H9 (cell line): Measurements from ENCODE around the gene PLS1. TPM values are rescaled to one million over a fixed set of nuclear protein-coding genes. Genes with fewer than 3 reads are reported as not detected.

ENCODE experiments used
- DNase-seq: peaks from one replicate; pipeline ENCODE4 v3.0.0-alpha.2; 2017
- H2AFZ ChIP-seq: one replicate; pipeline ENCODE4 v1.6.1; 2013; ENCODE audit warnings: mild to moderate bottlenecking, low read length, control low read depth, moderate library complexity
- H2AK5ac ChIP-seq: 2 replicates; pipeline ENCODE4 v1.6.1; 2013; ENCODE audit warnings: low read length, control low read depth, mixed read lengths; ENCODE audit not compliant: insufficient read length
- H2BK120ac ChIP-seq: one replicate; pipeline ENCODE4 v1.6.1; 2013; ENCODE audit warnings: low read depth, mild to moderate bottlenecking, low read length, control low read depth, inconsistent platforms; ENCODE audit not compliant: poor library complexity, severe bottlenecking
- H2BK12ac ChIP-seq: 2 replicates; pipeline ENCODE4 v1.6.1; 2013; ENCODE audit warnings: low read length, control low read depth, mixed read lengths, low read depth; ENCODE audit not compliant: insufficient read length
- H2BK15ac ChIP-seq: 2 replicates; pipeline ENCODE4 v1.6.1; 2013; ENCODE audit warnings: low read depth, low read length, control low read depth
- H2BK20ac ChIP-seq: one replicate; pipeline ENCODE4 v1.6.1; 2013; ENCODE audit warnings: low read depth, mild to moderate bottlenecking, low read length, control low read depth, inconsistent platforms; ENCODE audit not compliant: poor library complexity, severe bottlenecking
- H2BK5ac ChIP-seq: 2 replicates; pipeline ENCODE4 v1.6.1; 2013; ENCODE audit warnings: low read length, control low read depth, mixed read lengths; ENCODE audit not compliant: insufficient read length
- H3K14ac ChIP-seq: 2 replicates; pipeline ENCODE4 v1.6.1; 2013; ENCODE audit warnings: low read length, control low read depth; ENCODE audit not compliant: insufficient read depth
- H3K18ac ChIP-seq: 2 replicates; pipeline ENCODE4 v1.6.1; 2013; ENCODE audit warnings: low read depth, mild to moderate bottlenecking, mixed read lengths, low read length, control low read depth; ENCODE audit not compliant: insufficient read length
- H3K23ac ChIP-seq: 2 replicates; pipeline ENCODE4 v1.6.1; 2013; ENCODE audit warnings: low read length, control low read depth, mixed read lengths, low read depth; ENCODE audit not compliant: insufficient read length
- H3K23me2 ChIP-seq: 2 replicates; pipeline ENCODE4 v1.6.1; 2013; ENCODE audit warnings: low read depth, mild to moderate bottlenecking, mixed read lengths, low read length, control low read depth; ENCODE audit not compliant: insufficient read length, poor library complexity, severe bottlenecking
- H3K27ac ChIP-seq: 2 replicates; pipeline ENCODE4 v1.5.1; 2013; ENCODE audit warnings: low read length, control low read depth, mixed read lengths, low read depth; ENCODE audit not compliant: insufficient read length
- H3K27me3 ChIP-seq: 2 replicates; pipeline ENCODE4 v1.6.1; 2013; ENCODE audit warnings: low read length, control low read depth, inconsistent platforms; ENCODE audit not compliant: insufficient read depth
- H3K4ac ChIP-seq: 2 replicates; pipeline ENCODE4 v1.6.1; 2013; ENCODE audit warnings: low read depth, mild to moderate bottlenecking, control low read depth, inconsistent platforms, low read length, moderate library complexity
- H3K4me1 ChIP-seq: 2 replicates; pipeline ENCODE4 v1.6.1; 2013; ENCODE audit warnings: low read length, control low read depth, inconsistent platforms; ENCODE audit not compliant: insufficient read depth
- H3K4me2 ChIP-seq: 2 replicates; pipeline ENCODE4 v1.6.1; 2013; ENCODE audit warnings: low read length, control low read depth, mixed read lengths; ENCODE audit not compliant: insufficient read length, insufficient read depth
- H3K56ac ChIP-seq: 2 replicates; pipeline ENCODE4 v1.6.1; 2013; ENCODE audit warnings: low read depth, mild to moderate bottlenecking, mixed read lengths, low read length, control low read depth; ENCODE audit not compliant: insufficient read length
- H3K79me1 ChIP-seq: 2 replicates; pipeline ENCODE4 v1.6.1; 2013; ENCODE audit warnings: low read depth, mild to moderate bottlenecking, moderate library complexity, low read length, control low read depth, inconsistent platforms; ENCODE audit not compliant: insufficient read depth, poor library complexity, severe bottlenecking
- H3K79me2 ChIP-seq: 2 replicates; pipeline ENCODE4 v1.6.1; 2013; ENCODE audit warnings: low read length, control low read depth, inconsistent platforms; ENCODE audit not compliant: insufficient read depth
- H3K9ac ChIP-seq: 2 replicates; pipeline ENCODE4 v1.6.1; 2013; ENCODE audit warnings: low read length, control low read depth, mixed read lengths; ENCODE audit not compliant: insufficient read length; ENCODE audit errors: extremely low read depth
- H3K9me3 ChIP-seq: one replicate; pipeline ENCODE4 v1.6.1; 2013; ENCODE audit warnings: low read depth, low read length, inconsistent platforms; ENCODE audit not compliant: control insufficient read depth
- H3T11ph ChIP-seq: one replicate; pipeline ENCODE4 v1.6.1; 2013; ENCODE audit warnings: mild to moderate bottlenecking, low read length, control low read depth, inconsistent platforms
- H4K20me1 ChIP-seq: one replicate; pipeline ENCODE4 v1.6.1; 2013; ENCODE audit not compliant: control insufficient read depth, insufficient read length, insufficient read depth
- H4K5ac ChIP-seq: 2 replicates; pipeline ENCODE4 v1.6.1; 2013; ENCODE audit warnings: low read depth, mild to moderate bottlenecking, mixed read lengths, low read length, control low read depth; ENCODE audit not compliant: insufficient read length
- H4K8ac ChIP-seq: replicated peaks from 2 replicates; pipeline ENCODE4 v1.6.1; 2013; ENCODE audit warnings: low read length, control low read depth, mixed read lengths, low read depth; ENCODE audit not compliant: insufficient read length
- H4K91ac ChIP-seq: 2 replicates; pipeline ENCODE4 v1.6.1; 2013; ENCODE audit warnings: low read depth, mild to moderate bottlenecking, moderate library complexity, mixed read lengths, low read length, control low read depth; ENCODE audit not compliant: insufficient read length
- H3K27ac Mint-ChIP-seq, 3 experiments: 2 replicates in 2 of 3; 3 replicates in 1 of 3; pipeline ENCODE4 v1.8.0; 2020 to 2021; ENCODE audit warnings: mixed read lengths in 3 of 3, mild to moderate bottlenecking in 1 of 3, moderate library complexity in 1 of 3
- H3K27me3 Mint-ChIP-seq: 2 replicates; pipeline ENCODE4 v1.8.0; 2021; ENCODE audit warnings: low read depth, mild to moderate bottlenecking, moderate library complexity, mixed read lengths
- H3K36me3 Mint-ChIP-seq, 3 experiments: 2 replicates in 2 of 3; 3 replicates in 1 of 3; pipeline ENCODE4 v1.8.0; 2020 to 2021; ENCODE audit warnings: low read depth in 3 of 3, mixed read lengths in 3 of 3; ENCODE audit not compliant: insufficient read depth in 1 of 3
- H3K4me1 Mint-ChIP-seq, 2 experiments: 2 replicates each; pipeline ENCODE4 v1.8.0; 2020; ENCODE audit warnings: mixed read lengths in 2 of 2
- H3K4me3 Mint-ChIP-seq, 2 experiments: 2 replicates in 1 of 2; 3 replicates in 1 of 2; pipeline ENCODE4 v1.8.0; 2020 to 2021; ENCODE audit warnings: mild to moderate bottlenecking in 2 of 2, mixed read lengths in 2 of 2, moderate library complexity in 1 of 2
- H3K9me3 Mint-ChIP-seq, 2 experiments: 2 replicates in 1 of 2; 3 replicates in 1 of 2; pipeline ENCODE4 v1.8.0; 2020; ENCODE audit warnings: mild to moderate bottlenecking in 2 of 2, mixed read lengths in 2 of 2, moderate library complexity in 1 of 2
- WGBS: extraction: QIAGEN DNeasy Blood & Tissue Kit; methylation state at CpG from one replicate; pipeline ENCODE4 v1.1.7; 2013; ENCODE audit warnings: missing lambda C conversion rate, low lambda C conversion rate, mixed read lengths; ENCODE audit not compliant: insufficient read length; ENCODE audit errors: extremely low coverage; 5-methylcytosine and 5-hydroxymethylcytosine counted together
- total RNA-seq: library from RNA; stranded (reverse); gene quantifications from 2 replicates; pipeline ENCODE4 v1.2.1, GENCODE V29; 2021
- TF ChIP-seq, protein P1 (sequence below): fragments of 200-600 bp; sonication (generic); conservative IDR thresholded peaks from 3 replicates; pipeline ENCODE4 v1.8.0; 2021; ENCODE audit warnings: antibody characterized with exemption, mild to moderate bottlenecking

PLS1 gene
- total RNA-seq, 1 experiment from 2014 or later = 20.4 TPM

DNA sequence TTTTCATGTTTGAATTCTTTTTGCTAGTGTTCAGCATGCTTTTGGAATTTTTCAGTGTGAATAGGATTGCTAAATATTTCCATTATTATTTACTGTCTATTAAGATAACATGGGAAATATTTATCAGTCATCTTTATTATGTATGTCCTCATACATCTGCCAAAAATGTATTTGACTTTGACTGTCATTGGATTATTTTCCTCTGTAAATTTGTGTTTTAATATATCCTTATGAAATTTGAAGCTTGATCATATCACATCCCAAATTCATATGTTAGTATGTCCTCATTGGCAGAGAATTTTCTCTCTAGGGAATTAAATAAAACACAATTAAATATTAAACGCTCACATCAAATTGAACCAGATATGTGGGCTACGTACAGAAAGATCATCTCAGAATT, 95.3 kb downstream of the PLS1 start:
- H3K27me3 Mint-ChIP-seq = no peaks in the 10 kb centered on the region
- no peak overlapping the region for H3K4me3 Mint-ChIP-seq
- H3K23ac ChIP-seq = no peak overlapping the region
- H3K18ac ChIP-seq = no peak overlapping the region
- H2AK5ac ChIP-seq = no peak overlapping the region
- H3K27ac Mint-ChIP-seq = no peak overlapping the region
- H2BK5ac ChIP-seq = no peak overlapping the region
- H3K9me3 ChIP-seq = no peaks in the 10 kb centered on the region
- no peaks in the 10 kb centered on the region for H3K79me2 ChIP-seq
- H3K4ac ChIP-seq = no peak overlapping the region
- H3K36me3 Mint-ChIP-seq = peaks cover 0 to 5% (median 0%) of the 10 kb centered on the region in 3 experiments; a peak in 3 of 7 replicates
- no peaks in the 10 kb centered on the region for H3K9me3 Mint-ChIP-seq
- WGBS = no CpG with 5 or more reads among the region's 2 CpGs
- no peaks in the 10 kb centered on the region for H3K4me1 Mint-ChIP-seq
- no peaks in the 10 kb centered on the region for H3K27me3 ChIP-seq
- H3K4me1 ChIP-seq = no peaks in the 10 kb centered on the region
- H3K9ac ChIP-seq = no peak overlapping the region
- H2BK15ac ChIP-seq = no peak overlapping the region
- H3K79me1 ChIP-seq = no peaks in the 10 kb centered on the region
- H4K20me1 ChIP-seq = no peaks in the 10 kb centered on the region
- no peak overlapping the region for H2BK120ac ChIP-seq
- no peak overlapping the region for H3K56ac ChIP-seq
- no peak overlapping the region for H3K4me2 ChIP-seq
- H4K5ac ChIP-seq = no peak overlapping the region
- no peak for DNase-seq
- no peak overlapping the region for H3T11ph ChIP-seq
- H3K23me2 ChIP-seq = no peaks in the 10 kb centered on the region
- no peak overlapping the region for H2AFZ ChIP-seq
- H4K91ac ChIP-seq = no peak overlapping the region
- no peak overlapping the region for H3K14ac ChIP-seq
- no peak overlapping the region for H2BK20ac ChIP-seq
- H4K8ac ChIP-seq = no peak overlapping the region
- no peak overlapping the region for H3K27ac ChIP-seq
- TF ChIP-seq, protein P1, sequence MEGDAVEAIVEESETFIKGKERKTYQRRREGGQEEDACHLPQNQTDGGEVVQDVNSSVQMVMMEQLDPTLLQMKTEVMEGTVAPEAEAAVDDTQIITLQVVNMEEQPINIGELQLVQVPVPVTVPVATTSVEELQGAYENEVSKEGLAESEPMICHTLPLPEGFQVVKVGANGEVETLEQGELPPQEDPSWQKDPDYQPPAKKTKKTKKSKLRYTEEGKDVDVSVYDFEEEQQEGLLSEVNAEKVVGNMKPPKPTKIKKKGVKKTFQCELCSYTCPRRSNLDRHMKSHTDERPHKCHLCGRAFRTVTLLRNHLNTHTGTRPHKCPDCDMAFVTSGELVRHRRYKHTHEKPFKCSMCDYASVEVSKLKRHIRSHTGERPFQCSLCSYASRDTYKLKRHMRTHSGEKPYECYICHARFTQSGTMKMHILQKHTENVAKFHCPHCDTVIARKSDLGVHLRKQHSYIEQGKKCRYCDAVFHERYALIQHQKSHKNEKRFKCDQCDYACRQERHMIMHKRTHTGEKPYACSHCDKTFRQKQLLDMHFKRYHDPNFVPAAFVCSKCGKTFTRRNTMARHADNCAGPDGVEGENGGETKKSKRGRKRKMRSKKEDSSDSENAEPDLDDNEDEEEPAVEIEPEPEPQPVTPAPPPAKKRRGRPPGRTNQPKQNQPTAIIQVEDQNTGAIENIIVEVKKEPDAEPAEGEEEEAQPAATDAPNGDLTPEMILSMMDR = no peak
- H2BK12ac ChIP-seq = no peak overlapping the region
